K562 (cell line): Measurements from ENCODE around the gene OR8D2. TPM values are rescaled to one million over a fixed set of nuclear protein-coding genes. Genes with fewer than 3 reads are reported as not detected.

Experiments
- ATAC-seq: fragments of 200-7000 bp; cut with Tn5 transposase; 3 replicates; pipeline ENCODE4 v1.9.1; 2020; ENCODE audit warnings: moderate library complexity
- BruUV-seq: library from RNA; stranded (reverse); fragments of 400-500 nt; replicated peaks from 2 replicates; lab custom pipeline; 2021; lab: Mats Ljungman, UMichigan
- CTCF ChIA-PET: fragments of 300-600 bp; formaldehyde crosslinking; extraction: SDS; loops from one replicate; lab custom pipeline; 2021; ENCODE audit warnings: low intra/inter-chr PET ratio; lab: Yijun Ruan, JAX
- POLR2A ChIA-PET: fragments of 300-600, 350-650 bp; sonication (Branson Sonifier 250); formaldehyde crosslinking; extraction: SDS; loops from one replicate; lab custom pipeline; 2021; ENCODE audit warnings: antibody characterized with exemption, inconsistent platforms; lab: Yijun Ruan, JAX
- DNase-seq, 4 experiments: peaks; one replicate each; pipeline versions ENCODE4 v3.0.0 to v3.0.0-alpha.2; 2011 to 2018; ENCODE audit warnings: low spot score in 3 of 4, mixed read lengths in 3 of 4; ENCODE audit errors: extremely low read depth in 1 of 4
- FAIRE-seq: peaks from 2 replicates; lab custom pipeline; 2011; peaks lifted over from hg19 to GRCh38; lab: Jason Lieb, UNC
- H2AFZ ChIP-seq: 2 replicates; pipeline ENCODE4 v1.6.0; 2011; ENCODE audit warnings: low read depth, low read length, control low read depth, inconsistent platforms
- H3K27ac ChIP-seq: fragments of 200-600 bp; 3 replicates; pipeline ENCODE4 v1.8.0; 2011; ENCODE audit warnings: low read depth, mild to moderate bottlenecking, control low read depth, inconsistent platforms, low read length, moderate library complexity, mixed read lengths; ENCODE audit errors: extremely low read depth
- H3K27me3 ChIP-seq, 2 experiments: fragments of 300-600 bp in 1 of 2; 2 replicates in 1 of 2; 3 replicates in 1 of 2; pipeline versions ENCODE4 v1.6.0 to v1.8.0; 2011; ENCODE audit warnings: inconsistent platforms in 2 of 2, low read length in 2 of 2, mild to moderate bottlenecking in 1 of 2, mixed read lengths in 1 of 2, moderate library complexity in 1 of 2; ENCODE audit not compliant: control insufficient read depth in 2 of 2, insufficient read depth in 2 of 2
- H3K36me3 ChIP-seq: fragments of 300-600 bp; 3 replicates; pipeline ENCODE4 v1.8.0; 2011; ENCODE audit warnings: mild to moderate bottlenecking, low read length, inconsistent platforms; ENCODE audit not compliant: control insufficient read depth, insufficient read depth
- H3K4me1 ChIP-seq, 2 experiments: fragments of 200-600 bp in 1 of 2; replicated peaks in 1 of 2; 2 replicates in 1 of 2; 3 replicates in 1 of 2; pipeline versions ENCODE4 v1.5.1 to v1.8.0; 2011; ENCODE audit warnings: inconsistent platforms in 2 of 2, low read length in 2 of 2, mild to moderate bottlenecking in 1 of 2, mixed read lengths in 1 of 2, moderate library complexity in 1 of 2; ENCODE audit not compliant: control insufficient read depth in 2 of 2, insufficient read depth in 2 of 2
- H3K4me2 ChIP-seq: 2 replicates; pipeline ENCODE4 v1.6.1; 2011; ENCODE audit warnings: low read length, control low read depth, inconsistent platforms, mixed read lengths; ENCODE audit not compliant: insufficient read depth
- H3K4me3 ChIP-seq: fragments of 200-600 bp; sonication (generic), shearing (Covaris generic); 2 replicates; pipeline ENCODE4 v1.5.1; 2016; ENCODE audit warnings: control low read depth, inconsistent platforms
- H3K79me2 ChIP-seq: fragments of 200-600 bp; 3 replicates; pipeline ENCODE4 v1.8.0; 2011; ENCODE audit warnings: low read length, inconsistent platforms; ENCODE audit not compliant: control insufficient read depth, insufficient read depth
- H3K9ac ChIP-seq, 2 experiments: 2 replicates each; pipeline versions ENCODE4 v1.6.0 to v1.6.1; 2011; ENCODE audit warnings: low read depth in 2 of 2, low read length in 2 of 2, control low read depth in 1 of 2, inconsistent platforms in 1 of 2, mild to moderate bottlenecking in 1 of 2, mixed read lengths in 1 of 2; ENCODE audit not compliant: insufficient read depth in 1 of 2
- H3K9me1 ChIP-seq: one replicate; pipeline ENCODE4 v1.6.0; 2011; ENCODE audit warnings: inconsistent platforms, mild to moderate bottlenecking, low read length, moderate library complexity; ENCODE audit not compliant: control insufficient read depth, insufficient read depth
- H3K9me3 ChIP-seq: replicated peaks from 2 replicates; pipeline ENCODE4 v1.5.1; 2011; ENCODE audit warnings: low read depth, low read length, inconsistent platforms; ENCODE audit not compliant: control insufficient read depth, insufficient read depth
- H4K20me1 ChIP-seq: replicated peaks from 2 replicates; pipeline ENCODE4 v1.6.1; 2011; ENCODE audit warnings: low read length, inconsistent platforms, mixed read lengths; ENCODE audit not compliant: control insufficient read depth, insufficient read depth
- ARID4B ChIP-seq: sonication (generic); formaldehyde crosslinking; IDR thresholded peaks from 2 replicates; pipeline ENCODE4 v1.8.0; 2022; ENCODE audit warnings: mild to moderate bottlenecking, missing genetic modification reagents
- CEBPB ChIP-seq: fragments of 450-650 bp; IDR thresholded peaks from 2 replicates; pipeline ENCODE4 v1.6.1; 2016; ENCODE audit warnings: missing genetic modification characterization, missing compliant biosample characterization
- DPF2 ChIP-seq: fragments of 450-650 bp; IDR thresholded peaks from 2 replicates; pipeline ENCODE4 v1.6.1; 2016
- FIP1L1 ChIP-seq: fragments of 200-400 bp; formaldehyde crosslinking; IDR thresholded peaks from 2 replicates; pipeline ENCODE4 v1.6.1; 2018; ENCODE audit warnings: mild to moderate bottlenecking, low read depth, low read length; ENCODE audit not compliant: poor library complexity, severe bottlenecking
- HES1 ChIP-seq: fragments of 450-650 bp; IDR thresholded peaks from 2 replicates; pipeline ENCODE4 v1.6.1; 2016; ENCODE audit warnings: low read depth, mild to moderate bottlenecking, moderate library complexity
- KAT8 ChIP-seq: fragments of 450-650 bp; IDR thresholded peaks from 2 replicates; pipeline ENCODE4 v1.6.1; 2016; ENCODE audit warnings: low read depth, mild to moderate bottlenecking
- MXI1 ChIP-seq: IDR thresholded peaks from 2 replicates; pipeline ENCODE4 v1.6.1; 2011; ENCODE audit warnings: low read depth, mild to moderate bottlenecking, improper control_type of control experiment, low read length
- POLR2H ChIP-seq: IDR thresholded peaks from 2 replicates; pipeline ENCODE4 v1.6.1; 2016; ENCODE audit warnings: missing genetic modification characterization, low read depth, mild to moderate bottlenecking, control low read depth, missing compliant biosample characterization, moderate library complexity
- SIN3A ChIP-seq, 2 experiments: fragments of 150-350 bp in 1 of 2; IDR thresholded peaks; 2 replicates each; pipeline ENCODE4 v1.6.1; 2011 to 2016; ENCODE audit warnings: borderline replicate concordance in 2 of 2, low read depth in 2 of 2, low read length in 2 of 2, mild to moderate bottlenecking in 2 of 2, moderate library complexity in 2 of 2; ENCODE audit not compliant: control insufficient read depth in 1 of 2
- STAG1 ChIP-seq: sonication (generic); formaldehyde crosslinking; IDR thresholded peaks from 2 replicates; pipeline ENCODE4 v1.5.0; 2020; ENCODE audit warnings: missing genetic modification reagents, borderline replicate concordance
- ZNF212 ChIP-seq: fragments of 450-650 bp; formaldehyde crosslinking; IDR thresholded peaks from 2 replicates; pipeline ENCODE4 v1.4.0; 2020; ENCODE audit warnings: mild to moderate bottlenecking
- ZNF282 ChIP-seq: sonication (generic); formaldehyde crosslinking; IDR thresholded peaks from 2 replicates; pipeline ENCODE4 v1.8.1; 2023; ENCODE audit warnings: missing genetic modification reagents
- ZNF408 ChIP-seq: fragments of 250-450 bp; sonication (Bioruptor Pico); IDR thresholded peaks from 2 replicates; pipeline ENCODE4 v1.4.0; 2020; ENCODE audit warnings: low read depth, mild to moderate bottlenecking, moderate library complexity
- ZNF511 ChIP-seq: sonication (generic); formaldehyde crosslinking; IDR thresholded peaks from 2 replicates; pipeline ENCODE4 v1.8.0; 2022; ENCODE audit warnings: mild to moderate bottlenecking, missing genetic modification reagents
- ZSCAN32 ChIP-seq: fragments of 450-650 bp; formaldehyde crosslinking; IDR thresholded peaks from 2 replicates; pipeline ENCODE4 v1.4.0; 2020; ENCODE audit warnings: mild to moderate bottlenecking, moderate library complexity
- WGBS: fragments of 100-300 bp; shearing (Covaris generic); methylation state at CpG from one replicate; pipeline ENCODE4 v1.1.6; 2016; ENCODE audit warnings: low coverage, mixed read lengths; ENCODE audit not compliant: insufficient coverage; ENCODE audit errors: missing lambda C conversion rate; 5-methylcytosine and 5-hydroxymethylcytosine counted together
- in situ Hi-C: fragments of 300-500 bp; cut with MboI; formaldehyde crosslinking; loops from 4 replicates; pipeline ENCODE4 v1.15.0; 2018; ENCODE audit warnings: inconsistent platforms, mixed read lengths
- intact Hi-C: fragments of 100-400 bp; cut with micrococcal nuclease; formaldehyde crosslinking; loops from 2 replicates; pipeline ENCODE4 v1.14.2; 2022
- polyA plus RNA-seq, 8 experiments: library from polyadenylated mRNA; depleted of rRNA in 4 of 8; stranded (reverse) in 5 of 8; unstranded in 3 of 8; fragments of >200 nt; fragmentation: Nextera tagmentation in 2 of 8; fragmentation: Illumina TruSeq in 1 of 8; extraction: Ambion mirVana in 2 of 8; extraction: Trizol in 1 of 8; gene quantifications; 2 replicates each; pipeline versions ENCODE4 v1.2.1 to v1.2.3, GENCODE V29; 2011 to 2014; ENCODE audit warnings: inconsistent platforms in 1 of 8, missing spikeins in 1 of 8
- total RNA-seq, 7 experiments: library from RNA; depleted of rRNA in 6 of 7; stranded (reverse); fragments of >200 nt in 6 of 7; fragmentation: Illumina TruSeq in 2 of 7; extraction: Trizol in 2 of 7; gene quantifications; 2 replicates each; pipeline versions ENCODE4 v1.2.1 to v1.2.3, GENCODE V29; 2011 to 2021; ENCODE audit warnings: low replicate concordance in 1 of 7
- TF ChIP-seq, protein P1 (sequence below): sonication (generic); formaldehyde crosslinking; IDR thresholded peaks from 2 replicates; pipeline ENCODE4 v1.8.1; 2023; ENCODE audit warnings: mild to moderate bottlenecking, missing genetic modification reagents, moderate library complexity
- TF ChIP-seq, protein P2 (sequence below): fragments of 250-450 bp; sonication (Bioruptor Pico); IDR thresholded peaks from 2 replicates; pipeline ENCODE4 v1.8.0; 2022; ENCODE audit warnings: moderate library complexity, mild to moderate bottlenecking, inconsistent platforms

The OR8D2 gene
- total and polyA plus RNA-seq, 9 of the 15 experiments (the other 6 are each of a cell fraction or from before 2014, with no cell fraction given): 0.06 to 0.21 TPM; not detected in 7

- Histone ChIP-seq H3K27me3 (no peaks in the 10 kb centered on the region), H3K9me3 (no peaks in the 10 kb centered on the region), H3K4me2 (no peak overlapping the region), H3K4me1 (no peaks in the 10 kb centered on the region; a peak in 1 of 5 replicates), H4K20me1 (no peaks in the 10 kb centered on the region), H3K79me2 (no peaks in the 10 kb centered on the region), H3K9ac (no peak overlapping the region), H2AFZ (no peak overlapping the region), H3K27ac (no peak overlapping the region), H3K4me3 (no peak overlapping the region), H3K9me1 (no peaks in the 10 kb centered on the region), H3K36me3 (no peaks in the 10 kb centered on the region)
- FAIRE-seq (no peak), ATAC-seq (no peak), DNase-seq (no peak)
- in situ Hi-C loops (no loop called here), intact Hi-C loops (no loop called here)
- ChIA-PET CTCF (no interaction called here), POLR2A (no interaction called here)
- 82% methylated on average over 5 of the region's 5 CpGs for WGBS
- no TSS peak for BruUV-seq
- no peak for TF ChIP-seq ARID4B (CRISPR knock-in tag)
- no peak for TF ChIP-seq ZNF511 (CRISPR knock-in tag)
- TF ChIP-seq, protein P1, sequence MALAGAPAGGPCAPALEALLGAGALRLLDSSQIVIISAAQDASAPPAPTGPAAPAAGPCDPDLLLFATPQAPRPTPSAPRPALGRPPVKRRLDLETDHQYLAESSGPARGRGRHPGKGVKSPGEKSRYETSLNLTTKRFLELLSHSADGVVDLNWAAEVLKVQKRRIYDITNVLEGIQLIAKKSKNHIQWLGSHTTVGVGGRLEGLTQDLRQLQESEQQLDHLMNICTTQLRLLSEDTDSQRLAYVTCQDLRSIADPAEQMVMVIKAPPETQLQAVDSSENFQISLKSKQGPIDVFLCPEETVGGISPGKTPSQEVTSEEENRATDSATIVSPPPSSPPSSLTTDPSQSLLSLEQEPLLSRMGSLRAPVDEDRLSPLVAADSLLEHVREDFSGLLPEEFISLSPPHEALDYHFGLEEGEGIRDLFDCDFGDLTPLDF (CRISPR knock-in tag): no peak
- no peak for TF ChIP-seq SIN3A (IDR thresholded peaks at IDR 0.05; ENCODE audit: borderline replicate concordance in 2 of 2, control insufficient read depth in 1 of 2, low read depth in 2 of 2, low read length in 2 of 2)
- TF ChIP-seq FIP1L1: no peak
- no peak for TF ChIP-seq CEBPB (tag)
- TF ChIP-seq DPF2: no peak
- no peak for TF ChIP-seq ZNF408 (CRISPR knock-in tag)
- no peak for TF ChIP-seq KAT8
- TF ChIP-seq ZNF282: no peak
- TF ChIP-seq ZNF212 (CRISPR knock-in tag): no peak
- TF ChIP-seq STAG1: no peak
- TF ChIP-seq ZSCAN32 (CRISPR knock-in tag): no peak
- no peak for TF ChIP-seq POLR2H (tag)
- TF ChIP-seq, protein P2, sequence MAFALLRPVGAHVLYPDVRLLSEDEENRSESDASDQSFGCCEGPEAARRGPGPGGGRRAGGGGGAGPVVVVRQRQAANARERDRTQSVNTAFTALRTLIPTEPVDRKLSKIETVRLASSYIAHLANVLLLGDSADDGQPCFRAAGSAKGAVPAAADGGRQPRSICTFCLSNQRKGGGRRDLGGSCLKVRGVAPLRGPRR (CRISPR knock-in tag): no peak
- TF ChIP-seq HES1: no peak
- TF ChIP-seq MXI1: no peak
These were observed 24.3 kb upstream of the OR8D2 start for GRCh38 chr11:124344346-124344745.
